GF-D8 (cell line): ENCODE results near the gene CDC42EP4.

Experiments used
- DNase-seq: peaks from one replicate; lab custom pipeline; 2025; lab: John Stamatoyannopoulos, UW

CDC42EP4 gene

DNA sequence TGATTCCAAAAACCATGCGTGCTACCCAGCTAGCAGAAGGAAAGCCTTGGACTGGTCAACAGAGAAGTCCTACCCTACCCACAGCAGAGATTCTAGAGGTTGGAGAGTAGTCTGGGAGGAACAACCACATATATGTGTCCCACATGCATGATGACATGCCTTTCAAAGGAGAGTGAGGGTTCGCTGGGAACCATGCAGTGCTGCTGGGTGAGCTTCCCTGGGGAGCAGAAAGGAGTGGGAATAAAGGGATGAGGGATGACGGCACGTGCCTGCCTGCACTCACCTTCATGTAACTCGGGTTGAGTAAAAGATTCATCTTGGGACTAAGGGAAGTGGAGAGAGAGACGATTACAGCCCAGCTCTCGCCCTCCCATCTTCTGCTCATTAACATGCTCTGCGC lies 59.9 kb downstream of the CDC42EP4 start:
- DNase-seq = no peak

DNA sequence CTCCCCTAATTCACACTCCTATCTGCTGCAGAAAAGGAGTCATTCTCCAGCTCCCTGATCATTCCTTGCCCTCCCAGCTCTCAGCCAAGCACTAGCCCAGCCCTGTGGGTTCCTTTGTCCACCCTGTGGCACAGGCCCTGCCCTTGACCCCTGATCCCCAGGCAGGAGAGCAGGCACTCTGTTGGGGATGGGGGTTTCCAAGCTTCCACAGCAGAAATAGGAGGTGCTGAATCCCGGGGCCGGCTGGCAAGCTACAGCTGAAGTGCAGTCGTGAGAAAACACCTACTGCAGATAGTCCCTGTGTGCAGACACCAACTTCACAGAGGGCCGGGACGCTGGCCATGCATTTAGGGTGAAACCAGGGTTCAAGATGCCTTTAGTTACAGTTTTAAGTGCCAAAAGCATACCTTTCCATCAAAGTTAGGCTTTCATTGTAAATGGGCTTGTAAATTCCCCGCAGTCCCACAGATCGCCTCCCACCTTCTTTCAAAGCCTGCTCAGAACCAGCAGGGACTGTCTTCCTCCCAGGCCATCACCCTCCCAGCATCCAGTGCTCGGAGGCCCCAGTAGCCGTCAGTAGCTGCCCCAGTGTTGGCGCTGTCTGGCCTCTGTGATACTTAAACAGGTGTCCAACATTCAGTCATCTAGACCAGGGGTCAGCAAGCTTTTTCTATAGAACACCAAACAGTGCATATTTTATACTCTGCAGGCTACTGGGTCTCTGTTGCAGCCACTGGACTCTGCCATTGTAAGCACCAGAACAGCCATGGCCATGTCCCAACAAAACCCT lies 60.8 kb downstream of the CDC42EP4 start:
- DNase-seq = no peak

- DNase-seq = no peak
Observed at GRCh38 chr17:73249700-73250099, 62.1 kb downstream of the CDC42EP4 start.

- DNase-seq = no peak
Observed at GRCh38 chr17:73248532-73248931, 63.3 kb downstream of the CDC42EP4 start.

- DNase-seq = no peak
Observed at GRCh38 chr17:73247726-73248125, 64.1 kb downstream of the CDC42EP4 start.

DNA sequence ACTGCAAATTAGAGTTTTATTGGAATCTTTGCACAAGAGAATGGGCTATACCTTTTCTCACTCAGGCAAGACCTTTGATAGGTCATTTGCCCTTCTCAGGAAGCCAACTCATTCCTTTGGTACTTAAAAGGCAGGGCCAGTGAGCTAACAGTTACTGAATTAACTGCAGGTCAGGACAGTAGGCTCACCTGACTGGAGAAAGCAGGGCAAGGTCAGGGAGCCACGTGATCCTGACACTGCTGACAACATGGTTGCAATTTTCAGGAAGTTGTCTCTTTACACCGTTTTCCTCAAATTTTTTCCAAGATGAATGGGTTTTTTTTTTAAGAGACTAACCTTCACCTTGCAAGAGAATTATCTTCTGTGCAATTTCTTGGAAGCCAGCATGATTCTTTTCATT lies 71.2 kb downstream of the CDC42EP4 start:
- DNase-seq = no peak

- DNase-seq = no peak
Observed at GRCh38 chr17:73237714-73238113, 74.1 kb downstream of the CDC42EP4 start.

DNA sequence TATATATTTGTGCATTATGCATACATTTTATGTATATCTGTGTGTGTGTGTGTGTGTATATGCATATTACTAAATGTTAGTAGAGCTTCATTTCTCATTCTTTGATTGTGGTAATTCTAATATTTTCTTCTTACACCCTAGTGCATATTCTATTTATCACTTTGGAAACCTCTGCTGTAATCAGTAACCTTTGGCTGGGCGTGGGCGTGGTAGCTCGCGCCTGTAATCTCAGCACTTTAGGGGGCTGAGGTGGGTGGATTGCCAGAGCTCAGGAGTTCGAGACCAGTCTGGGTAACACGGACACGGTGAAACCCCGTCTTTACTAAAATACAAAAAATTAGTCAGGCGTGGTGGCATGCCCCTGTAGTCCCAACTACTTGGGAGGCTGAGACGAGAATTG lies 77.1 kb downstream of the CDC42EP4 start:
- DNase-seq = no peak
